Endodermal cell (in vitro differentiated cells): ENCODE results near the gene KIN. TPM values are rescaled to one million over a fixed set of nuclear protein-coding genes. Genes with fewer than 3 reads are reported as not detected.
"Not testable (repeated sequence)": the region's sequence is repeated elsewhere in the genome, so short reads cannot be mapped to it uniquely, and the experiment has no call there.

ENCODE experiments used
- DNase-seq: peaks from one replicate; pipeline ENCODE4 v3.0.0-alpha.2; 2017
- H3K27ac ChIP-seq: 2 replicates; pipeline ENCODE4 v1.5.1; 2013; ENCODE audit warnings: mild to moderate bottlenecking, low read depth, low read length, moderate library complexity
- H3K27me3 ChIP-seq: 2 replicates; pipeline ENCODE4 v1.6.1; 2013; ENCODE audit warnings: mild to moderate bottlenecking, low read length, moderate library complexity; ENCODE audit not compliant: insufficient read depth, control insufficient read depth, poor library complexity, severe bottlenecking
- H3K36me3 ChIP-seq: 2 replicates; pipeline ENCODE4 v1.7.0; 2013; ENCODE audit warnings: mild to moderate bottlenecking, low read length, moderate library complexity; ENCODE audit not compliant: control insufficient read depth, insufficient read depth
- H3K4me1 ChIP-seq: one replicate; pipeline ENCODE4 v1.7.0; 2013; ENCODE audit warnings: low read length; ENCODE audit not compliant: control insufficient read depth, insufficient read depth
- H3K4me3 ChIP-seq: 2 replicates; pipeline ENCODE4 v1.5.1; 2013; ENCODE audit warnings: mild to moderate bottlenecking, low read length, moderate library complexity
- H3K9ac ChIP-seq: 2 replicates; pipeline ENCODE4 v1.6.1; 2013; ENCODE audit warnings: mild to moderate bottlenecking, low read length, moderate library complexity; ENCODE audit not compliant: poor library complexity, severe bottlenecking; ENCODE audit errors: extremely low read depth
- H3K9me3 ChIP-seq: 2 replicates; pipeline ENCODE4 v1.6.1; 2013; ENCODE audit warnings: mild to moderate bottlenecking, low read length, moderate library complexity; ENCODE audit not compliant: control insufficient read depth
- H3K27ac Mint-ChIP-seq: 2 replicates; pipeline ENCODE4 v1.8.0; 2020; ENCODE audit warnings: mixed read lengths
- H3K27me3 Mint-ChIP-seq: 2 replicates; pipeline ENCODE4 v1.8.0; 2021; ENCODE audit warnings: mild to moderate bottlenecking, mixed read lengths; ENCODE audit not compliant: insufficient read depth
- H3K36me3 Mint-ChIP-seq: 2 replicates; pipeline ENCODE4 v1.8.0; 2020; ENCODE audit warnings: low read depth, mixed read lengths
- H3K4me1 Mint-ChIP-seq: 2 replicates; pipeline ENCODE4 v1.8.0; 2020; ENCODE audit warnings: mixed read lengths
- H3K4me3 Mint-ChIP-seq: 2 replicates; pipeline ENCODE4 v1.8.0; 2020; ENCODE audit warnings: mild to moderate bottlenecking, moderate library complexity, mixed read lengths
- H3K9me3 Mint-ChIP-seq: 2 replicates; pipeline ENCODE4 v1.8.0; 2020; ENCODE audit warnings: mild to moderate bottlenecking, mixed read lengths
- WGBS, 2 experiments: methylation state at CpG; one replicate each; pipeline versions ENCODE4 v1.1.5 to v1.1.7; 2013; ENCODE audit warnings: missing lambda C conversion rate in 2 of 2, mixed read lengths in 1 of 2; ENCODE audit not compliant: insufficient coverage in 1 of 2, insufficient read length in 1 of 2; 5-methylcytosine and 5-hydroxymethylcytosine counted together
- total RNA-seq, 2 donors: library from RNA; stranded (reverse); fragmentation: NEBNext Ultra II Directional in 1 of 2; extraction: Animal tissue kit (Norgen Biotek cat#: 25700) in 1 of 2; gene quantifications; 2 replicates in 1 of 2; 3 replicates in 1 of 2; pipeline ENCODE4 v1.2.1, GENCODE V29; 2021
- TF ChIP-seq, protein P1 (sequence below): fragments of 200-600 bp; sonication (generic); conservative IDR thresholded peaks from 2 replicates; pipeline ENCODE4 v1.5.0; 2021; ENCODE audit warnings: antibody characterized with exemption, mild to moderate bottlenecking

KIN gene
- total RNA-seq, 2 donors from 2014 or later, result 17.9 TPM

DNA sequence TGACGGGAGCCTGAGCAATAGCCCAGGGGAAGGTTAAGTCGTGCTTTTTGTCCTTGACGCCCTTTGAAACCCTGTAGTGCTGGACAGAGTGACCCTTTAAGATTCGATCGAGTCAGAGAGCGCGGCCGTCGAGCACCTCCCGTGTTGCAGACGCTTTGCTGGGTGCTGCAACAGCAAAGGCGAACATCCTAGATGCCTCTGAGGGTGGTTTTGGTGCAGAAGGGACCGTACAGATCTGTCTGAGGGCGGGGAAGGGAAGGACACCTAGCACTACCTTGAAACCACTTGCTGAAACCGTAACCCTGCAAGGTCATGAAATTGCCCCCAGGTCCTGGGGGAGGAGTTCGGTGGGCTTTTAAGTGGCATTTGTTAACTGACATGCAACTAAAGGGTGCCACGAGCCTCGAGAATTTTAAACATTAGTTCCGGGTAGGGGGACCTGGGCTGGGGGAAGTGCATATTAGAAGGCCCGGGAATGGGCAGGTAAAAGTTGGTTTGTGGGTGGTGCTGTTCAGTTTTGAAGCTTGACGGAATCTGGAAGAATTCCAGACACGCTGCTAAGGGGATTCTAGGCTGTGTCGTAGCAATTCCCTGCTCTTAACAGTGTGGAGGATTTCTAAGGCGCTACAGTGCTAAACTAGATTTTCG lies 970 bp upstream of the KIN start:
- DNase-seq, result peak; percentile 80
- WGBS, 2 experiments, result 6% methylated on average over 18 to 25 of the region's 25 CpGs
- peak overlapping the region; percentile 96 for H3K4me3 ChIP-seq
- Mint-ChIP-seq H3K4me3 (no peak overlapping the region), H3K27me3 (no peaks in the 10 kb centered on the region), H3K4me1 (peaks cover 22% of the 10 kb centered on the region), H3K9me3 (no peaks in the 10 kb centered on the region), H3K36me3 (peaks cover 30% of the 10 kb centered on the region), H3K27ac (no peak overlapping the region)
- peak overlapping the region; percentile 81 for H3K9ac ChIP-seq
- H3K36me3 ChIP-seq, result peaks cover 25% of the 10 kb centered on the region
- no peaks in the 10 kb centered on the region for H3K9me3 ChIP-seq
- H3K27me3 ChIP-seq, result no peaks in the 10 kb centered on the region
- H3K27ac ChIP-seq, result no peak overlapping the region
- peaks cover 3% of the 10 kb centered on the region for H3K4me1 ChIP-seq
- TF ChIP-seq, protein P1, sequence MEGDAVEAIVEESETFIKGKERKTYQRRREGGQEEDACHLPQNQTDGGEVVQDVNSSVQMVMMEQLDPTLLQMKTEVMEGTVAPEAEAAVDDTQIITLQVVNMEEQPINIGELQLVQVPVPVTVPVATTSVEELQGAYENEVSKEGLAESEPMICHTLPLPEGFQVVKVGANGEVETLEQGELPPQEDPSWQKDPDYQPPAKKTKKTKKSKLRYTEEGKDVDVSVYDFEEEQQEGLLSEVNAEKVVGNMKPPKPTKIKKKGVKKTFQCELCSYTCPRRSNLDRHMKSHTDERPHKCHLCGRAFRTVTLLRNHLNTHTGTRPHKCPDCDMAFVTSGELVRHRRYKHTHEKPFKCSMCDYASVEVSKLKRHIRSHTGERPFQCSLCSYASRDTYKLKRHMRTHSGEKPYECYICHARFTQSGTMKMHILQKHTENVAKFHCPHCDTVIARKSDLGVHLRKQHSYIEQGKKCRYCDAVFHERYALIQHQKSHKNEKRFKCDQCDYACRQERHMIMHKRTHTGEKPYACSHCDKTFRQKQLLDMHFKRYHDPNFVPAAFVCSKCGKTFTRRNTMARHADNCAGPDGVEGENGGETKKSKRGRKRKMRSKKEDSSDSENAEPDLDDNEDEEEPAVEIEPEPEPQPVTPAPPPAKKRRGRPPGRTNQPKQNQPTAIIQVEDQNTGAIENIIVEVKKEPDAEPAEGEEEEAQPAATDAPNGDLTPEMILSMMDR, result no peak

DNA sequence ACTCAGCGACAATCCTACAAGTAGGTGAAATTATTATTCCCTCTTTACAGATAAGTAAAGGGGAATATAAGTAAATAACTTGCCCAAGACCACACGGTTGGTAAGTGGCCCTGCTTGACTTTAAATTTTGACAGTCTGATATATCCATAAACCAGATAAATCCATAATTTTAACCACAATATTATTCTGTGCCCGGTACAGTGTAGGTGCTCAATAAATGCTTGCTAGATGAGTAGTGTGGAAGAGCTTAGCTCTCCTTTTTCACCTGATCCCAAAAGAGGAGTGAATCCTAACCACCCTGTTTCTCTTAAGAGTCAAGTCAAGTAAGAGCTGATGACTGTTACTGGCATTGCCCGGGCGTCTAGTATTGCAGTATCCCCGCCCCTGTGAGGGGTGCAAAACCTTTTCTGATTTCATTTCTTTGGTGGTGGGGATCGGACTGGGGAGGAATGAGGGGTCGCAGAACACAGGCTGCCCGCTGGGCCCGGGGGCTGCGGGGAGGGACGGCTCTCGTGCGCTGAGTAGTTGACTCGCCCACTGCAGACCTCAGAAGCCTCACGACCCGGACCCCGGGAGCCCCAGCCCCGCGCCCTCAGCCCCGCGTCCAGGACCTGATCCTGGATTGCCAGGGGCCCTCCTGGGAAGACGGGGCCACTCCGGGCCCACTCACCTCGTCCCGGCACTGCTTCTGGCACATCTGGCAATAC lies 490 bp downstream of the KIN start:
- Histone ChIP-seq H3K36me3 (peaks cover 39% of the 10 kb centered on the region), H3K27ac (no peak overlapping the region), H3K4me1 (peaks cover 3% of the 10 kb centered on the region), H3K9me3 (no peaks in the 10 kb centered on the region), H3K27me3 (no peaks in the 10 kb centered on the region), H3K9ac (peak overlapping the region; percentile 81), H3K4me3 (peak overlapping the region; percentile 96)
- peaks cover 21% of the 10 kb centered on the region for H3K4me1 Mint-ChIP-seq
- H3K27ac Mint-ChIP-seq, result no peak overlapping the region
- 1% methylated on average over 10 to 25 of the region's 26 CpGs for WGBS, 2 experiments
- TF ChIP-seq, protein P1, result no peak
- no peak overlapping the region for H3K4me3 Mint-ChIP-seq
- H3K36me3 Mint-ChIP-seq, result peaks cover 31% of the 10 kb centered on the region
- no peaks in the 10 kb centered on the region for H3K9me3 Mint-ChIP-seq
- no peaks in the 10 kb centered on the region for H3K27me3 Mint-ChIP-seq
- DNase-seq, result no peak

DNA sequence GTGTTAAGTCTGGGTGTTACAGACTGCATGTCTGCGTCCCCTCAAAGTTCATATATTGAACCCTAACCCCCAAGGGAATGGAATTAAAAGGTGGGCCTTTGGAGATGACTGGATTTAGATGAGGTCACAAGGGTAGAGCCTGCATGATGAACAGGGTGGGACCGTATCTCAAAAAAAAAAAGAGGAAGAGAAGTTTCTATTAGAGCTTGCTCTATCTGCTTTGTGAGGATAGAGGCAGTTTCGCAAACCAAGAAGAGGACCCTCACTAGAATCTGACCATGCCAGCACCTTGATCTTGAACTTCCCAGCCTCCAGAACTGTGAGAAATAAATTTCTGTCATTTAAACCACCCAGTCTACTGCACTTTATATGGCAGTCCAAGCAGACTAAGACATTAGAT lies 1.4 kb downstream of the KIN start:
- H3K4me3 Mint-ChIP-seq, result no peak overlapping the region
- peaks cover 3% of the 10 kb centered on the region for H3K4me1 ChIP-seq
- 97 to 100% methylated on average over 2 to 3 of the region's 3 CpGs for WGBS, 2 experiments
- H3K27ac ChIP-seq, result no peak overlapping the region
- peaks cover 31% of the 10 kb centered on the region for H3K36me3 Mint-ChIP-seq
- DNase-seq, result no peak
- no peaks in the 10 kb centered on the region for H3K9me3 ChIP-seq
- H3K36me3 ChIP-seq, result peaks cover 41% of the 10 kb centered on the region
- no peak overlapping the region for H3K27ac Mint-ChIP-seq
- H3K27me3 ChIP-seq, result no peaks in the 10 kb centered on the region
- H3K4me3 ChIP-seq, result peak overlapping the region; percentile 96
- no peaks in the 10 kb centered on the region for H3K27me3 Mint-ChIP-seq
- no peaks in the 10 kb centered on the region for H3K9me3 Mint-ChIP-seq
- TF ChIP-seq, protein P1, result no peak
- H3K9ac ChIP-seq, result no peak overlapping the region
- peaks cover 18% of the 10 kb centered on the region for H3K4me1 Mint-ChIP-seq

DNA sequence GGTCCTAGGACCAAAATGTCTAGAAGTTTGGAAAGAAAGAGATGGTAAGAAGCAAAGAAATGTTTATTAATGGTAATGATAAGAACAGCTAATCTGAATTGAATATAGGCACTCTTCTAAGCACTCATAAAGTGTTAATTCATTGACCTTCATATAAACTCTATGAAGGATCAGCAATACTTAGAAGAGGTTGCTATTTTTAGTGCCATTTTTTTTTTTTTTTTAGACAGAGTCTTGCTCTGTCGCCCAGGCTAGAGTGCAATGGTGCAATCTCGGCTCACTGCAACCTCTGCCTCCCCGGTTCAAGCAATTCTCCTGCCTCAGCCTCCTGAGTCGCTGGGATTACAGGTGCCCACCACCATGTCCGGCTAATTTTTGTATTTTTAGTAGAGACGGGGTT lies 5.6 kb downstream of the KIN start:
- not testable (repeated sequence) for H3K27ac Mint-ChIP-seq, H3K4me3 Mint-ChIP-seq, H3K27me3 ChIP-seq, H3K27me3 Mint-ChIP-seq, H3K27ac ChIP-seq, H3K4me3 ChIP-seq, H3K4me1 Mint-ChIP-seq, H3K4me1 ChIP-seq, H3K9me3 Mint-ChIP-seq, H3K9ac ChIP-seq, DNase-seq, H3K9me3 ChIP-seq
- H3K36me3 Mint-ChIP-seq, result peaks cover 60% of the 10 kb centered on the region
- 97% methylated on average over 6 of the region's 6 CpGs for WGBS, 2 experiments
- H3K36me3 ChIP-seq, result peaks cover 71% of the 10 kb centered on the region
